ENCODE results near the gene TRIM36.

The TRIM36 gene

GRCh38 chr5:115086473-115086872 lies 83.2 kb downstream of the TRIM36 start:
- H3K4me3 ChIP-seq (ENCODE audit: low read depth, low read length) = no peak overlapping the region
- no peak for DNase-seq (ENCODE audit: low read depth)
- no peak for TF ChIP-seq CTCF (IDR thresholded peaks at IDR 0.05; ENCODE audit: low read depth, low read length, missing control alignments)

GRCh38 chr5:115084246-115084793 lies 85.4 kb downstream of the TRIM36 start:
- no peak overlapping the region for H3K4me3 ChIP-seq (ENCODE audit: low read depth, low read length)
- no peak for TF ChIP-seq CTCF (IDR thresholded peaks at IDR 0.05; ENCODE audit: low read depth, low read length, missing control alignments)
- no peak for DNase-seq (ENCODE audit: low read depth)

GRCh38 chr5:115079924-115080623 lies 89.6 kb downstream of the TRIM36 start:
- no peak overlapping the region for H3K4me3 ChIP-seq (ENCODE audit: low read depth, low read length)
- DNase-seq (ENCODE audit: low read depth) = no peak
- TF ChIP-seq CTCF (IDR thresholded peaks at IDR 0.05; ENCODE audit: low read depth, low read length, missing control alignments) = no peak

Measured in GM12864 (cell line).